Endodermal cell (in vitro differentiated cells): ENCODE data around the gene EPHB1. TPM values are rescaled to one million over a fixed set of nuclear protein-coding genes. Genes with fewer than 3 reads are reported as not detected.

Experiments
- DNase-seq: peaks from one replicate; pipeline ENCODE4 v3.0.0-alpha.2; 2017
- H3K27ac ChIP-seq: 2 replicates; pipeline ENCODE4 v1.5.1; 2013; ENCODE audit warnings: mild to moderate bottlenecking, low read depth, low read length, moderate library complexity
- H3K27me3 ChIP-seq: 2 replicates; pipeline ENCODE4 v1.6.1; 2013; ENCODE audit warnings: mild to moderate bottlenecking, low read length, moderate library complexity; ENCODE audit not compliant: insufficient read depth, control insufficient read depth, poor library complexity, severe bottlenecking
- H3K36me3 ChIP-seq: 2 replicates; pipeline ENCODE4 v1.7.0; 2013; ENCODE audit warnings: mild to moderate bottlenecking, low read length, moderate library complexity; ENCODE audit not compliant: control insufficient read depth, insufficient read depth
- H3K4me1 ChIP-seq: one replicate; pipeline ENCODE4 v1.7.0; 2013; ENCODE audit warnings: low read length; ENCODE audit not compliant: control insufficient read depth, insufficient read depth
- H3K4me3 ChIP-seq: 2 replicates; pipeline ENCODE4 v1.5.1; 2013; ENCODE audit warnings: mild to moderate bottlenecking, low read length, moderate library complexity
- H3K9ac ChIP-seq: 2 replicates; pipeline ENCODE4 v1.6.1; 2013; ENCODE audit warnings: mild to moderate bottlenecking, low read length, moderate library complexity; ENCODE audit not compliant: poor library complexity, severe bottlenecking; ENCODE audit errors: extremely low read depth
- H3K9me3 ChIP-seq: 2 replicates; pipeline ENCODE4 v1.6.1; 2013; ENCODE audit warnings: mild to moderate bottlenecking, low read length, moderate library complexity; ENCODE audit not compliant: control insufficient read depth
- H3K27ac Mint-ChIP-seq: 2 replicates; pipeline ENCODE4 v1.8.0; 2020; ENCODE audit warnings: mixed read lengths
- H3K27me3 Mint-ChIP-seq: 2 replicates; pipeline ENCODE4 v1.8.0; 2021; ENCODE audit warnings: mild to moderate bottlenecking, mixed read lengths; ENCODE audit not compliant: insufficient read depth
- H3K36me3 Mint-ChIP-seq: 2 replicates; pipeline ENCODE4 v1.8.0; 2020; ENCODE audit warnings: low read depth, mixed read lengths
- H3K4me1 Mint-ChIP-seq: 2 replicates; pipeline ENCODE4 v1.8.0; 2020; ENCODE audit warnings: mixed read lengths
- H3K4me3 Mint-ChIP-seq: 2 replicates; pipeline ENCODE4 v1.8.0; 2020; ENCODE audit warnings: mild to moderate bottlenecking, moderate library complexity, mixed read lengths
- H3K9me3 Mint-ChIP-seq: 2 replicates; pipeline ENCODE4 v1.8.0; 2020; ENCODE audit warnings: mild to moderate bottlenecking, mixed read lengths
- CTCF ChIP-seq: fragments of 200-600 bp; sonication (generic); conservative IDR thresholded peaks from 2 replicates; pipeline ENCODE4 v1.5.0; 2021; ENCODE audit warnings: antibody characterized with exemption, mild to moderate bottlenecking
- WGBS, 2 experiments: methylation state at CpG; one replicate each; pipeline versions ENCODE4 v1.1.5 to v1.1.7; 2013; ENCODE audit warnings: missing lambda C conversion rate in 2 of 2, mixed read lengths in 1 of 2; ENCODE audit not compliant: insufficient coverage in 1 of 2, insufficient read length in 1 of 2; 5-methylcytosine and 5-hydroxymethylcytosine counted together
- total RNA-seq, 2 donors: library from RNA; stranded (reverse); fragmentation: NEBNext Ultra II Directional in 1 of 2; extraction: Animal tissue kit (Norgen Biotek cat#: 25700) in 1 of 2; gene quantifications; 2 replicates in 1 of 2; 3 replicates in 1 of 2; pipeline ENCODE4 v1.2.1, GENCODE V29; 2021

EPHB1 gene
- total RNA-seq, 2 donors from 2014 or later, result 2.9 to 3.6 TPM

GRCh38 chr3:135009014-135009413 lies 214.0 kb downstream of the EPHB1 start:
- no peak overlapping the region for H3K4me3 Mint-ChIP-seq
- no peaks in the 10 kb centered on the region for H3K4me1 Mint-ChIP-seq
- Histone ChIP-seq H3K9ac (no peak overlapping the region), H3K4me1 (no peaks in the 10 kb centered on the region), H3K27ac (no peak overlapping the region), H3K4me3 (no peak overlapping the region), H3K9me3 (peaks cover 13% of the 10 kb centered on the region), H3K27me3 (no peaks in the 10 kb centered on the region), H3K36me3 (no peaks in the 10 kb centered on the region)
- peaks cover 14% of the 10 kb centered on the region for H3K9me3 Mint-ChIP-seq
- no peak overlapping the region for H3K27ac Mint-ChIP-seq
- no peak for TF ChIP-seq CTCF
- 92 to 100% methylated on average over 1 to 2 of the region's 2 CpGs for WGBS, 2 experiments
- peaks cover 2% of the 10 kb centered on the region for H3K36me3 Mint-ChIP-seq
- DNase-seq, result no peak
- peaks cover 4% of the 10 kb centered on the region for H3K27me3 Mint-ChIP-seq

GRCh38 chr3:135012101-135012500 lies 217.0 kb downstream of the EPHB1 start:
- no peak for TF ChIP-seq CTCF
- Histone ChIP-seq H3K9ac (no peak overlapping the region), H3K27ac (no peak overlapping the region), H3K9me3 (no peaks in the 10 kb centered on the region), H3K36me3 (no peaks in the 10 kb centered on the region), H3K4me3 (no peak overlapping the region), H3K4me1 (no peaks in the 10 kb centered on the region), H3K27me3 (no peaks in the 10 kb centered on the region)
- peaks cover 4% of the 10 kb centered on the region for H3K27me3 Mint-ChIP-seq
- H3K27ac Mint-ChIP-seq, result no peak overlapping the region
- no peaks in the 10 kb centered on the region for H3K4me1 Mint-ChIP-seq
- no peak overlapping the region for H3K4me3 Mint-ChIP-seq
- 97% methylated on average over 3 of the region's 3 CpGs; no CpG with 5 or more reads in 1 of the 2 experiments for WGBS, 2 experiments
- no peak for DNase-seq
- H3K36me3 Mint-ChIP-seq, result no peaks in the 10 kb centered on the region
- no peaks in the 10 kb centered on the region for H3K9me3 Mint-ChIP-seq

DNA sequence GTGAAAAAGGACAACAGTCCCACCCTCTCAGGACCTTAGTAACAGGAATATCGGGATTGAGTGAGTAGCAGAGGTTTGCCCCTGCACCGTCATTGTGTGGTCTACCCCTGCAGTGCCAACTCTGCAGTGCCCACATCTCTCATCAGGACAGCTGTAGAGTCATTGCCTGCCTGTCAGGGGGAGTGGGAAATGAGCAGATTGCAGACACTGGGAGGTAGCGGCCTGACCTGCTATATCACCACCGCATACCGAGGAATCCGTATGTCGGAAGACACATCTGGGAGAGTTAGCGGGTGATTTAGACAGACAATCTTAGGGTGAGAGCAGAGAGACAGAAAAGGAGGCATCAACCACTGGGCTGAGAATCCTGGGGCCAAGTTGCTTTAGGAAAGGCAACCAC lies 218.1 kb downstream of the EPHB1 start:
- Mint-ChIP-seq H3K4me3 (no peak overlapping the region), H3K27ac (no peak overlapping the region), H3K36me3 (no peaks in the 10 kb centered on the region), H3K9me3 (no peaks in the 10 kb centered on the region), H3K27me3 (peaks cover 4% of the 10 kb centered on the region), H3K4me1 (peaks cover 5% of the 10 kb centered on the region)
- Histone ChIP-seq H3K4me1 (no peaks in the 10 kb centered on the region), H3K9ac (no peak overlapping the region), H3K36me3 (no peaks in the 10 kb centered on the region), H3K9me3 (no peaks in the 10 kb centered on the region), H3K27me3 (no peaks in the 10 kb centered on the region), H3K4me3 (no peak overlapping the region), H3K27ac (no peak overlapping the region)
- no peak for TF ChIP-seq CTCF
- 96 to 100% methylated on average over 6 to 8 of the region's 8 CpGs for WGBS, 2 experiments
- no peak for DNase-seq
